Tongue (tissue), 2 donors: ENCODE data around the gene ATP8A2. TPM values are rescaled to one million over a fixed set of nuclear protein-coding genes. Genes with fewer than 3 reads are reported as not detected.
"Not testable (repeated sequence)": the region's sequence is repeated elsewhere in the genome, so short reads cannot be mapped to it uniquely, and the experiment has no call there.

Source experiments
- DNase-seq: peaks from one replicate; pipeline ENCODE4 v3.0.0-alpha.2; 2015
- total RNA-seq: library from RNA; depleted of rRNA; stranded (reverse); fragments of >200 nt; gene quantifications from one replicate; pipeline ENCODE4 v1.2.3, GENCODE V29; 2014

ATP8A2 gene
- total RNA-seq, 1 donor from 2014 or later = 1.8 TPM

- DNase-seq = peak; percentile 37
These were observed 444.5 kb downstream of the ATP8A2 start for GRCh38 chr13:25816239-25816638.

- DNase-seq = no peak
These were observed 448.2 kb downstream of the ATP8A2 start for GRCh38 chr13:25819856-25820530.

GRCh38 chr13:25821776-25822175, 450.0 kb downstream of the ATP8A2 start:
- no peak for DNase-seq

- DNase-seq = not testable (repeated sequence)
These were observed 455.4 kb downstream of the ATP8A2 start for GRCh38 chr13:25827221-25827620.

GRCh38 chr13:25827831-25828465, 456.2 kb downstream of the ATP8A2 start:
- DNase-seq = peak; percentile 88

GRCh38 chr13:25833761-25834160, 462.0 kb downstream of the ATP8A2 start:
- DNase-seq = no peak

- no peak for DNase-seq
These were observed 465.0 kb downstream of the ATP8A2 start for GRCh38 chr13:25836574-25837336.

GRCh38 chr13:25839371-25839770, 467.6 kb downstream of the ATP8A2 start:
- no peak for DNase-seq

- DNase-seq = no peak
These were observed 468.5 kb downstream of the ATP8A2 start for GRCh38 chr13:25840261-25840660.

- no peak for DNase-seq
These were observed 469.2 kb downstream of the ATP8A2 start for GRCh38 chr13:25840931-25841330.

- no peak for DNase-seq
These were observed 471.9 kb downstream of the ATP8A2 start for GRCh38 chr13:25843692-25844091.

- no peak for DNase-seq
These were observed 473.0 kb downstream of the ATP8A2 start for GRCh38 chr13:25844559-25845434.

- no peak for DNase-seq
These were observed 474.6 kb downstream of the ATP8A2 start for GRCh38 chr13:25846222-25846984.

- DNase-seq = no peak
These were observed 475.4 kb downstream of the ATP8A2 start for GRCh38 chr13:25847145-25847544.

GRCh38 chr13:25847635-25848626, 476.2 kb downstream of the ATP8A2 start:
- no peak for DNase-seq

GRCh38 chr13:25848812-25849745, 477.3 kb downstream of the ATP8A2 start:
- peak; percentile 38 for DNase-seq

- no peak for DNase-seq
These were observed 486.1 kb downstream of the ATP8A2 start for GRCh38 chr13:25857830-25858229.

- DNase-seq = no peak
These were observed 487.8 kb downstream of the ATP8A2 start for GRCh38 chr13:25859528-25859927.

- DNase-seq = no peak
These were observed 488.5 kb downstream of the ATP8A2 start for GRCh38 chr13:25860265-25860664.
